GM18505 (cell line): Measurements from ENCODE around the gene KCNV2.

Source experiments
- ATAC-seq: cut with Tn5 transposase; IDR thresholded peaks from one replicate; pipeline ENCODE4 v1.9.1; 2021; ENCODE audit not compliant: unreplicated experiment
- POLR2A ChIP-seq: IDR thresholded peaks from 4 replicates; pipeline ENCODE4 v1.6.1; 2011; ENCODE audit warnings: borderline replicate concordance; ENCODE audit not compliant: insufficient read depth, insufficient read length; ENCODE audit errors: extremely low read depth

The KCNV2 gene

GRCh38 chr9:2758162-2758897 lies 41.0 kb downstream of the KCNV2 start:
- no peak for TF ChIP-seq POLR2A
- no peak for ATAC-seq

GRCh38 chr9:2758898-2759510 lies 41.7 kb downstream of the KCNV2 start:
- TF ChIP-seq POLR2A = no peak
- no peak for ATAC-seq

- ATAC-seq = peak; percentile 62
- no peak for TF ChIP-seq POLR2A
Observed at GRCh38 chr9:2761424-2761823, 44.1 kb downstream of the KCNV2 start.

- TF ChIP-seq POLR2A = no peak
- ATAC-seq = no peak
Observed at GRCh38 chr9:2764353-2764752, 47.0 kb downstream of the KCNV2 start.

DNA sequence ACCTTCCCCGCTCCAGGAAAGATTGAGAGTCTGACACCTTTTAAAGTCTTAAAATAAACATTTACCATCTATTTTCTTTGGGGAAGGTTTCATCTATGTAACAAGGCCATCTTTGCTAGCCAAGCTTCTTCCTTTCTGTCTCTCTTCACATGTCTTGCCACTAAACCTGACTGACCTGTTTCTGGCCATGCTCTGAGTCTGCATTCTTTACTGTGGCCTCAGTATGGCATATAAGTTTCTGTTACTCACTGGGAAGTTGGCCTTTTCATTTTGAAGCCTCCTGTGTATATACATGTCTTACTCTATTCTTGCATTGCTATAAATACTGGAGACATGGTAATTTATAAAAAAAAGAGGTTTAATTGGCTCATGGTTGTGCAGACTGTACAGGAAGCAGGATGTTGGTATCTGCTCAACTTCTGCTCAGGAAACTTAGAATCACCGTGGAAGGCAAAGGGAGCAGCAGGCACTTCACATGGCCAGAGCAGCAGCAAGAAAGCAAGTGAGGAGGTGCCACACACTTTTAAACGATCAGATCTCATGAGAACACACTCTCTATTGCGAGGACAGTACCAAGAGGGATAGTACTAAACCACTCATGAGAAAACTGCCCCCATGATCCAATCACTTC lies 48.1 kb downstream of the KCNV2 start:
- no peak for TF ChIP-seq POLR2A
- ATAC-seq = no peak

GRCh38 chr9:2767800-2768677 lies 50.7 kb downstream of the KCNV2 start:
- ATAC-seq = no peak

GRCh38 chr9:2771087-2771486 lies 53.8 kb downstream of the KCNV2 start:
- ATAC-seq = no peak
- no peak for TF ChIP-seq POLR2A

More at GRCh38 chr9:2767800-2768677, 50.7 kb downstream of the KCNV2 start:
- no peak for TF ChIP-seq POLR2A

GRCh38 chr9:2771661-2772060 lies 54.4 kb downstream of the KCNV2 start:
- no peak for TF ChIP-seq POLR2A
- ATAC-seq = no peak

- TF ChIP-seq POLR2A = no peak
- no peak for ATAC-seq
Observed at GRCh38 chr9:2777454-2777853, 60.1 kb downstream of the KCNV2 start.

DNA sequence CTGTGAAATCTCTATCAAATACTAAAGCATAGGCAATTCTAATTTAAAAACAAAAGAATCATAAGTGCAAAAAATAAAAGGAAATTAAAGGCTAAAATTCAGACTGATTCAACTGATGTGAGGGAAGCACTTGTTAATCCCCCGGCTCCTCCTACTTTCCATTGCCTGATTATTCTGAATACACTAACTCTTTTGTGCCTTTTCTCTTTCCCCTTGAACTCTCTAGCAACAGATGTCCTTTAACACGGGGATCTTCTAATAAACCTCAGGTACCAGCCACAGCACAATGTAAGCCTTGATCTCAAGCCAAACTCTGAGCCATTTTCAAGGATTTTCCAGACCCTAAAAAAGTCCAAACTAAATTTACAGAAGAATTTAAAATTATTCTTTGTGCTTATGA lies 61.5 kb downstream of the KCNV2 start:
- TF ChIP-seq POLR2A = no peak
- ATAC-seq = no peak
